Measurements from ENCODE around the gene OPRM1.

OPRM1 gene

DNA sequence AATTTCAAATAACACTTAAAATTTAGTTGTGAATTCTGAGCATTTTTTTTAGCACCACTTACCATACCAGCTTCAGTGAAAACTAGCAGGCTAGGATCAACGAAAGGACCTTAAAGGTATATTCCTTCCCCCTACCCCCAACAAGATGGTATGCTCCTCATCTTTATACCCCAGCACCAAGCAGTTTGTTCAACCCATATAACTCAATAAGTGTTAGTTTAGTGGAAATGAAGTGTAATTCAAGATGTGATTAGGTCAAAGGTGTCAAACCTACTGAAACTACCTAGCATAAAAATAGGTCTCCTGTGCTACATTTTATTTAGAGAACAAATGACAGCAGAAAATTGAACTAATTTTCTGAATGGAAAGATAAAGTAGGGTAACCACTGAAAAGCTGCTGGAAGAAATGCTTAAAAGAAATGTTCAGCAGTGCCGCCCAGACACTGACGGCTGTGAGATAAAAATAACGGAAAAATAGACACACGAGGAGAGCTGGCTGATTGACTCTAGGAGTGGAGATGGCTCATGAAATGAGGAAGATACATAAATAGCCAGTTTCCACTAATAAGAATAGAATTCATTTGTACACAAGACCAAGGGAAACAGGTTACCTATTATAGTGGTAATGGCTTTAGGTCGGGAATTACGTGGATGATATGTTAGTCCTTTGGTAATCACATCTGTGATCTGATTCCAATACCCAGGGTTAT is 222.8 kb downstream of the OPRM1 start:
- DNase-seq (ENCODE audit: low read depth in 1 of 2, low spot score in 1 of 2), result no peak
- TF ChIP-seq, protein P1, sequence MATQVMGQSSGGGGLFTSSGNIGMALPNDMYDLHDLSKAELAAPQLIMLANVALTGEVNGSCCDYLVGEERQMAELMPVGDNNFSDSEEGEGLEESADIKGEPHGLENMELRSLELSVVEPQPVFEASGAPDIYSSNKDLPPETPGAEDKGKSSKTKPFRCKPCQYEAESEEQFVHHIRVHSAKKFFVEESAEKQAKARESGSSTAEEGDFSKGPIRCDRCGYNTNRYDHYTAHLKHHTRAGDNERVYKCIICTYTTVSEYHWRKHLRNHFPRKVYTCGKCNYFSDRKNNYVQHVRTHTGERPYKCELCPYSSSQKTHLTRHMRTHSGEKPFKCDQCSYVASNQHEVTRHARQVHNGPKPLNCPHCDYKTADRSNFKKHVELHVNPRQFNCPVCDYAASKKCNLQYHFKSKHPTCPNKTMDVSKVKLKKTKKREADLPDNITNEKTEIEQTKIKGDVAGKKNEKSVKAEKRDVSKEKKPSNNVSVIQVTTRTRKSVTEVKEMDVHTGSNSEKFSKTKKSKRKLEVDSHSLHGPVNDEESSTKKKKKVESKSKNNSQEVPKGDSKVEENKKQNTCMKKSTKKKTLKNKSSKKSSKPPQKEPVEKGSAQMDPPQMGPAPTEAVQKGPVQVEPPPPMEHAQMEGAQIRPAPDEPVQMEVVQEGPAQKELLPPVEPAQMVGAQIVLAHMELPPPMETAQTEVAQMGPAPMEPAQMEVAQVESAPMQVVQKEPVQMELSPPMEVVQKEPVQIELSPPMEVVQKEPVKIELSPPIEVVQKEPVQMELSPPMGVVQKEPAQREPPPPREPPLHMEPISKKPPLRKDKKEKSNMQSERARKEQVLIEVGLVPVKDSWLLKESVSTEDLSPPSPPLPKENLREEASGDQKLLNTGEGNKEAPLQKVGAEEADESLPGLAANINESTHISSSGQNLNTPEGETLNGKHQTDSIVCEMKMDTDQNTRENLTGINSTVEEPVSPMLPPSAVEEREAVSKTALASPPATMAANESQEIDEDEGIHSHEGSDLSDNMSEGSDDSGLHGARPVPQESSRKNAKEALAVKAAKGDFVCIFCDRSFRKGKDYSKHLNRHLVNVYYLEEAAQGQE (IDR thresholded peaks at IDR 0.05; ENCODE audit: insufficient replicate concordance, low read depth), result no peak
- TF ChIP-seq POLR2AphosphoS5 (IDR thresholded peaks at IDR 0.05; ENCODE audit: low read depth) (no peak), GABPA (IDR thresholded peaks at IDR 0.05; ENCODE audit: low read depth) (no peak), SPI1 (IDR thresholded peaks at IDR 0.05; ENCODE audit: borderline replicate concordance, low read depth) (no peak)
- TF ChIP-seq, protein P2, sequence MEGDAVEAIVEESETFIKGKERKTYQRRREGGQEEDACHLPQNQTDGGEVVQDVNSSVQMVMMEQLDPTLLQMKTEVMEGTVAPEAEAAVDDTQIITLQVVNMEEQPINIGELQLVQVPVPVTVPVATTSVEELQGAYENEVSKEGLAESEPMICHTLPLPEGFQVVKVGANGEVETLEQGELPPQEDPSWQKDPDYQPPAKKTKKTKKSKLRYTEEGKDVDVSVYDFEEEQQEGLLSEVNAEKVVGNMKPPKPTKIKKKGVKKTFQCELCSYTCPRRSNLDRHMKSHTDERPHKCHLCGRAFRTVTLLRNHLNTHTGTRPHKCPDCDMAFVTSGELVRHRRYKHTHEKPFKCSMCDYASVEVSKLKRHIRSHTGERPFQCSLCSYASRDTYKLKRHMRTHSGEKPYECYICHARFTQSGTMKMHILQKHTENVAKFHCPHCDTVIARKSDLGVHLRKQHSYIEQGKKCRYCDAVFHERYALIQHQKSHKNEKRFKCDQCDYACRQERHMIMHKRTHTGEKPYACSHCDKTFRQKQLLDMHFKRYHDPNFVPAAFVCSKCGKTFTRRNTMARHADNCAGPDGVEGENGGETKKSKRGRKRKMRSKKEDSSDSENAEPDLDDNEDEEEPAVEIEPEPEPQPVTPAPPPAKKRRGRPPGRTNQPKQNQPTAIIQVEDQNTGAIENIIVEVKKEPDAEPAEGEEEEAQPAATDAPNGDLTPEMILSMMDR (IDR thresholded peaks at IDR 0.05; ENCODE audit: insufficient read depth, low read length), result no peak
- peak overlapping the region; percentile 19; the same call in 1 of the 2 replicates for H3K27ac ChIP-seq (replicated peaks)
- H3K4me3 ChIP-seq (replicated peaks; ENCODE audit: insufficient read depth, low read length), result no peak overlapping the region
- H3K27me3 ChIP-seq (ENCODE audit: insufficient read depth, poor library complexity, severe bottlenecking), result no peaks in the 10 kb centered on the region

DNA sequence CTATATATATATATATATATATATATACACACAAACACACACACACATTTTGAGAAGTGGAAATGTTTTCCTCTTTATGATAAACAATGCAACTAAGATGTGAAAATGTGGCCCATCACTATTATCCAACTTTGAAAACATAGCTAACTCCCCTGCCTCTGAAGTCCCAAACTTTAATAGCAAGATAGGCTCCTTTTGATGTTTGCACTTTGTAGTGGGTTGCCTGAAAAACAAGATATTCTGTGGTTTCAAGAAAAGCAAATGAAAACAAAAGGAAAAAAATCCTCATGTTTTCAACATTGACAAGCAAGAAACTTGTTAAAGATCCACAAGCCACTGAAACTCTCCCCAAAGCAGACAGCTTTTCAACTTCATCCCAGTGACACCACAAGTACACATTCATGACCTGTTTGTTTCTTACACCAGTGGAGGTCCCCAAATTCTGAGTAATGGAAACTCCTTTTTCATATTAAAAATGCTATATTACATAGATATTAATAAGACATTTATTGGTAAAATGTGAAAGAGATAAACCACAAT is 227.6 kb downstream of the OPRM1 start:
- no peaks in the 10 kb centered on the region for H3K27me3 ChIP-seq (ENCODE audit: insufficient read depth, poor library complexity, severe bottlenecking)
- DNase-seq (ENCODE audit: low read depth in 1 of 2, low spot score in 1 of 2), result no peak
- no peak overlapping the region for H3K4me3 ChIP-seq (replicated peaks; ENCODE audit: insufficient read depth, low read length)
- no peak for TF ChIP-seq SPI1 (IDR thresholded peaks at IDR 0.05; ENCODE audit: borderline replicate concordance, low read depth)
- TF ChIP-seq, protein P2 (IDR thresholded peaks at IDR 0.05; ENCODE audit: insufficient read depth, low read length), result no peak
- TF ChIP-seq, protein P1 (IDR thresholded peaks at IDR 0.05; ENCODE audit: insufficient replicate concordance, low read depth), result no peak
- TF ChIP-seq POLR2AphosphoS5 (IDR thresholded peaks at IDR 0.05; ENCODE audit: low read depth), result no peak
- no peak for TF ChIP-seq GABPA (IDR thresholded peaks at IDR 0.05; ENCODE audit: low read depth)
- no peak overlapping the region for H3K27ac ChIP-seq (replicated peaks)

DNA sequence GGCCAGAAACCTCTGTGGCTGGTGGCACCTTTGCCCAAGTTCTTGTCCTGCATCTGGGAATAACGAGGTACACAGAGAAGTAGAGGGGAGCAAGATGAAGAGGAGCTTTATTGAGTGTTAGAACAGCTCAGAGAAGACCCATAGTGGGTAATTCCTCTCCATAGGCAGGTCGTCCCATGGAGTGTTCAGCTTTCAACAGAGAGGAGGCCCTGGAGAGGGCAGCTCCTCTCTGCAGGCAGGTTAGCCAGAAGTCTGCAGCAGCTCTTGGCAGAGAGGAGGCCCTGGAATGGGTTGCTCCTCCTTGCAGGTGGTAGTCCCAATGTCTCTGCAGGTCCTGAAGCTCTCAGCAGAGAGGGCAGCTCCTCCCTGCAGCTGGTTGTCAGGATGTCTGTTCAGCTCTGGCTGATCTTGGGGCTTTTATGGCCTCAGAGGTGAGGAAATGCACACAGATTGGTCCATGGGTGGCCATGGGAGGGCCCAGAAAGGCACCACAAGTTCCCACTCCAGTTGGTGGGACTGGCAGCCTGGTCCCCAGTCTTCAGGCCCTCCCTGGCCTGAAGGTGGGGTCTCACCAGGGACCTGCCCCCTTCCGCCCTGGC is 228.6 kb downstream of the OPRM1 start:
- no peak overlapping the region for H3K4me3 ChIP-seq (replicated peaks; ENCODE audit: insufficient read depth, low read length)
- DNase-seq (ENCODE audit: low read depth in 1 of 2, low spot score in 1 of 2), result no peak
- no peak for TF ChIP-seq GABPA (IDR thresholded peaks at IDR 0.05; ENCODE audit: low read depth)
- TF ChIP-seq SPI1 (IDR thresholded peaks at IDR 0.05; ENCODE audit: borderline replicate concordance, low read depth), result no peak
- TF ChIP-seq, protein P1 (IDR thresholded peaks at IDR 0.05; ENCODE audit: insufficient replicate concordance, low read depth), result no peak
- TF ChIP-seq, protein P2 (IDR thresholded peaks at IDR 0.05; ENCODE audit: insufficient read depth, low read length), result no peak
- TF ChIP-seq POLR2AphosphoS5 (IDR thresholded peaks at IDR 0.05; ENCODE audit: low read depth), result no peak
- H3K27ac ChIP-seq (replicated peaks), result no peak overlapping the region
- no peaks in the 10 kb centered on the region for H3K27me3 ChIP-seq (ENCODE audit: insufficient read depth, poor library complexity, severe bottlenecking)

Data from HL-60 (cell line).